H1 (cell line): ENCODE results near the gene ITGB7. TPM values are rescaled to one million over a fixed set of nuclear protein-coding genes. Genes with fewer than 3 reads are reported as not detected.

Source experiments
- CEBPB ChIP-seq: IDR thresholded peaks from 2 replicates; pipeline ENCODE4 v1.6.1; 2012; ENCODE audit warnings: low read depth, low read length
- CHD1 ChIP-seq: IDR thresholded peaks from 2 replicates; pipeline ENCODE4 v1.6.1; 2012; ENCODE audit warnings: low read depth, low read length, improper control_type of control experiment
- EGR1 ChIP-seq: IDR thresholded peaks from 2 replicates; pipeline ENCODE4 v1.6.1; 2011; ENCODE audit warnings: low read depth, low read length, borderline replicate concordance
- SRF ChIP-seq: IDR thresholded peaks from 2 replicates; pipeline ENCODE4 v1.6.1; 2011; ENCODE audit warnings: mild to moderate bottlenecking, low read depth, low read length, moderate library complexity
- polyA plus RNA-seq, 7 experiments: library from polyadenylated mRNA; depleted of rRNA in 3 of 7; stranded (reverse) in 5 of 7; unstranded in 2 of 7; fragments of >200 nt in 5 of 7; fragments of 200-250 nt in 2 of 7; gene quantifications; 1 replicate in 5 of 7; 2 replicates in 1 of 7; 4 replicates in 1 of 7; pipeline versions ENCODE4 v1.2.1 to v1.2.3, GENCODE V29; 2011 to 2013; ENCODE audit warnings: missing spikeins in 2 of 7, mixed read lengths in 2 of 7
- total RNA-seq: library from RNA; stranded (reverse); fragmentation: NEBNext Ultra II Directional; extraction: Animal tissue kit (Norgen Biotek cat#: 25700); gene quantifications from 2 replicates; pipeline ENCODE4 v1.2.1, GENCODE V29; 2021
- TF ChIP-seq, protein P1 (sequence below): fragments of 300-600 bp; sonication (generic); IDR thresholded peaks from 2 replicates; pipeline ENCODE4 v1.7.1; 2012; ENCODE audit warnings: low read length, moderate library complexity, mild to moderate bottlenecking, inconsistent platforms; ENCODE audit not compliant: insufficient replicate concordance
- TF ChIP-seq, protein P2 (sequence below): IDR thresholded peaks from 2 replicates; pipeline ENCODE4 v1.6.1; 2012; ENCODE audit warnings: low read length, inconsistent platforms

The ITGB7 gene
- total and polyA plus RNA-seq, 2 of the 8 experiments (the other 6 are each of a cell fraction or from before 2014, with no cell fraction given), result 0.35 to 0.54 TPM

DNA sequence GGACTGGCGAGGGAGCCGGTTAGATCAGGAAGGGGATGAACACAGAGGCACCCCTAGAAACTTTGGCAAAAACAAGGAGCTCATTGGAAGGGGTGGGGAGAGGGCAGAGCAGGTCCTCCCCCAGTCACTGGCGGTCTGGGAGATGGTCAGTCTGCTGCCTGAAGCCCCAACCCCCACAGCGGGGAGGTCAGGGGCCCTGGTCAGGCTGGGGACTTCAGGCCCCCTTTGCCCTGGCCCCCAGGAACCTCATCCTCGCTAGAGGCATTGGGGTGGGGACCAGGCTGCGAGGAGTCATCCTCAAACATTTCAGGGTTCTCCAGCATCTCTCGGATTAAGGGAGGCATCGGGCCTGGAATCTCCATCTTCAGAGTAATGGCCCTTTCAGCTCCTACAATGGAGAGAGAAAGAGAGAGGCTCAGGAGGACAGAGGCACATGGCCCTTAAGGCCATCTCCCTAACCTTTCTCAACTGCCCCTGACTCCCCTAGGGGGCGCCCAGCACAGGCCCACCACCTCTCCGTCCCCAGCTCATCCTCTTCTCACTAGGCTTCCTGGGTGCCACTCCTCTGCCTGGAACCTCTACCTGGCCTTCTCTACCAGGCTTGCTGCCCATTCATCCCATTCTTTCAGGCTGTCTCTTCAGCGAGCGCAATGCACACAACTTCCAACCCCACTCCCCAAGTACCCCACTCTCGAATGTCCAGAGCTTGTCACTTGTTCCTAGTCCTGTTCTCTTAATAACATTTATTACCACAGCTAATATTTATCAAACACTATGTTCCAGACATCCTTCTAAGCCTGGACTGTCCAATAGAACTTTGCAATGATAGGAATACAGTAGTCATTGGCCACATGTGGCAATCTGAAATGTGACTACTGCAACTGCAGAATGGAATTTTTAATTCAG, 4.7 kb upstream of the ITGB7 start (continued):
- TF ChIP-seq, protein P1, sequence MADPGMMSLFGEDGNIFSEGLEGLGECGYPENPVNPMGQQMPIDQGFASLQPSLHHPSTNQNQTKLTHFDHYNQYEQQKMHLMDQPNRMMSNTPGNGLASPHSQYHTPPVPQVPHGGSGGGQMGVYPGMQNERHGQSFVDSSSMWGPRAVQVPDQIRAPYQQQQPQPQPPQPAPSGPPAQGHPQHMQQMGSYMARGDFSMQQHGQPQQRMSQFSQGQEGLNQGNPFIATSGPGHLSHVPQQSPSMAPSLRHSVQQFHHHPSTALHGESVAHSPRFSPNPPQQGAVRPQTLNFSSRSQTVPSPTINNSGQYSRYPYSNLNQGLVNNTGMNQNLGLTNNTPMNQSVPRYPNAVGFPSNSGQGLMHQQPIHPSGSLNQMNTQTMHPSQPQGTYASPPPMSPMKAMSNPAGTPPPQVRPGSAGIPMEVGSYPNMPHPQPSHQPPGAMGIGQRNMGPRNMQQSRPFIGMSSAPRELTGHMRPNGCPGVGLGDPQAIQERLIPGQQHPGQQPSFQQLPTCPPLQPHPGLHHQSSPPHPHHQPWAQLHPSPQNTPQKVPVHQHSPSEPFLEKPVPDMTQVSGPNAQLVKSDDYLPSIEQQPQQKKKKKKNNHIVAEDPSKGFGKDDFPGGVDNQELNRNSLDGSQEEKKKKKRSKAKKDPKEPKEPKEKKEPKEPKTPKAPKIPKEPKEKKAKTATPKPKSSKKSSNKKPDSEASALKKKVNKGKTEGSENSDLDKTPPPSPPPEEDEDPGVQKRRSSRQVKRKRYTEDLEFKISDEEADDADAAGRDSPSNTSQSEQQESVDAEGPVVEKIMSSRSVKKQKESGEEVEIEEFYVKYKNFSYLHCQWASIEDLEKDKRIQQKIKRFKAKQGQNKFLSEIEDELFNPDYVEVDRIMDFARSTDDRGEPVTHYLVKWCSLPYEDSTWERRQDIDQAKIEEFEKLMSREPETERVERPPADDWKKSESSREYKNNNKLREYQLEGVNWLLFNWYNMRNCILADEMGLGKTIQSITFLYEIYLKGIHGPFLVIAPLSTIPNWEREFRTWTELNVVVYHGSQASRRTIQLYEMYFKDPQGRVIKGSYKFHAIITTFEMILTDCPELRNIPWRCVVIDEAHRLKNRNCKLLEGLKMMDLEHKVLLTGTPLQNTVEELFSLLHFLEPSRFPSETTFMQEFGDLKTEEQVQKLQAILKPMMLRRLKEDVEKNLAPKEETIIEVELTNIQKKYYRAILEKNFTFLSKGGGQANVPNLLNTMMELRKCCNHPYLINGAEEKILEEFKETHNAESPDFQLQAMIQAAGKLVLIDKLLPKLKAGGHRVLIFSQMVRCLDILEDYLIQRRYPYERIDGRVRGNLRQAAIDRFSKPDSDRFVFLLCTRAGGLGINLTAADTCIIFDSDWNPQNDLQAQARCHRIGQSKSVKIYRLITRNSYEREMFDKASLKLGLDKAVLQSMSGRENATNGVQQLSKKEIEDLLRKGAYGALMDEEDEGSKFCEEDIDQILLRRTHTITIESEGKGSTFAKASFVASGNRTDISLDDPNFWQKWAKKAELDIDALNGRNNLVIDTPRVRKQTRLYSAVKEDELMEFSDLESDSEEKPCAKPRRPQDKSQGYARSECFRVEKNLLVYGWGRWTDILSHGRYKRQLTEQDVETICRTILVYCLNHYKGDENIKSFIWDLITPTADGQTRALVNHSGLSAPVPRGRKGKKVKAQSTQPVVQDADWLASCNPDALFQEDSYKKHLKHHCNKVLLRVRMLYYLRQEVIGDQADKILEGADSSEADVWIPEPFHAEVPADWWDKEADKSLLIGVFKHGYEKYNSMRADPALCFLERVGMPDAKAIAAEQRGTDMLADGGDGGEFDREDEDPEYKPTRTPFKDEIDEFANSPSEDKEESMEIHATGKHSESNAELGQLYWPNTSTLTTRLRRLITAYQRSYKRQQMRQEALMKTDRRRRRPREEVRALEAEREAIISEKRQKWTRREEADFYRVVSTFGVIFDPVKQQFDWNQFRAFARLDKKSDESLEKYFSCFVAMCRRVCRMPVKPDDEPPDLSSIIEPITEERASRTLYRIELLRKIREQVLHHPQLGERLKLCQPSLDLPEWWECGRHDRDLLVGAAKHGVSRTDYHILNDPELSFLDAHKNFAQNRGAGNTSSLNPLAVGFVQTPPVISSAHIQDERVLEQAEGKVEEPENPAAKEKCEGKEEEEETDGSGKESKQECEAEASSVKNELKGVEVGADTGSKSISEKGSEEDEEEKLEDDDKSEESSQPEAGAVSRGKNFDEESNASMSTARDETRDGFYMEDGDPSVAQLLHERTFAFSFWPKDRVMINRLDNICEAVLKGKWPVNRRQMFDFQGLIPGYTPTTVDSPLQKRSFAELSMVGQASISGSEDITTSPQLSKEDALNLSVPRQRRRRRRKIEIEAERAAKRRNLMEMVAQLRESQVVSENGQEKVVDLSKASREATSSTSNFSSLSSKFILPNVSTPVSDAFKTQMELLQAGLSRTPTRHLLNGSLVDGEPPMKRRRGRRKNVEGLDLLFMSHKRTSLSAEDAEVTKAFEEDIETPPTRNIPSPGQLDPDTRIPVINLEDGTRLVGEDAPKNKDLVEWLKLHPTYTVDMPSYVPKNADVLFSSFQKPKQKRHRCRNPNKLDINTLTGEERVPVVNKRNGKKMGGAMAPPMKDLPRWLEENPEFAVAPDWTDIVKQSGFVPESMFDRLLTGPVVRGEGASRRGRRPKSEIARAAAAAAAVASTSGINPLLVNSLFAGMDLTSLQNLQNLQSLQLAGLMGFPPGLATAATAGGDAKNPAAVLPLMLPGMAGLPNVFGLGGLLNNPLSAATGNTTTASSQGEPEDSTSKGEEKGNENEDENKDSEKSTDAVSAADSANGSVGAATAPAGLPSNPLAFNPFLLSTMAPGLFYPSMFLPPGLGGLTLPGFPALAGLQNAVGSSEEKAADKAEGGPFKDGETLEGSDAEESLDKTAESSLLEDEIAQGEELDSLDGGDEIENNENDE, result no peak
- no peak for TF ChIP-seq CEBPB
- TF ChIP-seq SRF, result no peak
- TF ChIP-seq CHD1, result no peak
- TF ChIP-seq, protein P2, sequence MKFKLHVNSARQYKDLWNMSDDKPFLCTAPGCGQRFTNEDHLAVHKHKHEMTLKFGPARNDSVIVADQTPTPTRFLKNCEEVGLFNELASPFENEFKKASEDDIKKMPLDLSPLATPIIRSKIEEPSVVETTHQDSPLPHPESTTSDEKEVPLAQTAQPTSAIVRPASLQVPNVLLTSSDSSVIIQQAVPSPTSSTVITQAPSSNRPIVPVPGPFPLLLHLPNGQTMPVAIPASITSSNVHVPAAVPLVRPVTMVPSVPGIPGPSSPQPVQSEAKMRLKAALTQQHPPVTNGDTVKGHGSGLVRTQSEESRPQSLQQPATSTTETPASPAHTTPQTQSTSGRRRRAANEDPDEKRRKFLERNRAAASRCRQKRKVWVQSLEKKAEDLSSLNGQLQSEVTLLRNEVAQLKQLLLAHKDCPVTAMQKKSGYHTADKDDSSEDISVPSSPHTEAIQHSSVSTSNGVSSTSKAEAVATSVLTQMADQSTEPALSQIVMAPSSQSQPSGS, result no peak
- no peak for TF ChIP-seq EGR1
